ENCODE measurements around the gene ELOF1.
"Not testable (repeated sequence)": the region's sequence is repeated elsewhere in the genome, so short reads cannot be mapped to it uniquely, and the experiment has no call there.

The ELOF1 gene

GRCh38 chr19:11566164-11566563 is 7.1 kb upstream of the ELOF1 start:
- no peaks in the 10 kb centered on the region for H3K79me1 ChIP-seq (replicated peaks; ENCODE audit: low read length, poor library complexity, severe bottlenecking)
- H3K27me3 ChIP-seq (ENCODE audit: control insufficient read depth in 1 of 2, insufficient read depth in 1 of 2, low read length in 2 of 2), result no peaks in the 10 kb centered on the region
- no peak overlapping the region for H2BK5ac ChIP-seq (ENCODE audit: low read depth, low read length, poor library complexity, severe bottlenecking)
- H2AFZ ChIP-seq (ENCODE audit: low read depth, low read length), result peak overlapping the region; percentile 53
- no peak overlapping the region for H2BK12ac ChIP-seq (ENCODE audit: low read length in 2 of 2)
- H2BK15ac ChIP-seq (ENCODE audit: low read depth, poor library complexity, severe bottlenecking), result no peak overlapping the region
- H2BK120ac ChIP-seq (ENCODE audit: low read depth, low read length), result no peak overlapping the region
- 89% methylated on average over 2 of the region's 2 CpGs for WGBS
- H3K14ac ChIP-seq (ENCODE audit: low read length in 2 of 2), result no peak overlapping the region
- H3K4me2 ChIP-seq (ENCODE audit: low read length, poor library complexity, severe bottlenecking), result no peak overlapping the region
- no peaks in the 10 kb centered on the region for H3K9me3 ChIP-seq (ENCODE audit: control insufficient read depth, low read length)
- H4K8ac ChIP-seq (ENCODE audit: low read length), result no peak overlapping the region
- DNase-seq, result no peak
- no peak overlapping the region for H3K9ac ChIP-seq (ENCODE audit: low read length)
- H3K4me3 ChIP-seq (ENCODE audit: insufficient read depth in 1 of 2, low read depth in 1 of 2, low read length in 2 of 2), result no peak overlapping the region
- no peak overlapping the region for H2AK5ac ChIP-seq (ENCODE audit: low read length, severe bottlenecking)
- peaks cover 4% of the 10 kb centered on the region for H3K4me1 ChIP-seq (ENCODE audit: control insufficient read depth, insufficient read depth, low read depth, low read length)
- no peak overlapping the region for H3K18ac ChIP-seq (ENCODE audit: low read depth in 1 of 2, low read length in 2 of 2)
- H4K91ac ChIP-seq (ENCODE audit: low read length), result no peak overlapping the region
- no peak overlapping the region for H3K27ac ChIP-seq (ENCODE audit: low read length, poor library complexity, severe bottlenecking)
- no peaks in the 10 kb centered on the region for H3K36me3 ChIP-seq (ENCODE audit: control insufficient read depth in 1 of 2, insufficient read depth in 2 of 2, low read depth in 1 of 2, low read length in 2 of 2)
- no peak overlapping the region for H3K4ac ChIP-seq (ENCODE audit: low read depth in 1 of 2, low read length in 2 of 2)
- no peak overlapping the region for H3K23ac ChIP-seq (ENCODE audit: low read length in 2 of 2)

GRCh38 chr19:11565649-11565980 is 6.6 kb upstream of the ELOF1 start:
- not testable (repeated sequence) for H3K23ac ChIP-seq (ENCODE audit: low read length in 2 of 2); H2BK5ac ChIP-seq (ENCODE audit: low read depth, low read length, poor library complexity, severe bottlenecking); H3K27ac ChIP-seq (ENCODE audit: low read length, poor library complexity, severe bottlenecking); H3K4me1 ChIP-seq (ENCODE audit: control insufficient read depth, insufficient read depth, low read depth, low read length); H4K91ac ChIP-seq (ENCODE audit: low read length); H3K36me3 ChIP-seq (ENCODE audit: control insufficient read depth in 1 of 2, insufficient read depth in 2 of 2, low read depth in 1 of 2, low read length in 2 of 2); H3K14ac ChIP-seq (ENCODE audit: low read length in 2 of 2); H3K79me1 ChIP-seq (replicated peaks; ENCODE audit: low read length, poor library complexity, severe bottlenecking); H2BK120ac ChIP-seq (ENCODE audit: low read depth, low read length); H3K9me3 ChIP-seq (ENCODE audit: control insufficient read depth, low read length); H3K18ac ChIP-seq (ENCODE audit: low read depth in 1 of 2, low read length in 2 of 2); H2AK5ac ChIP-seq (ENCODE audit: low read length, severe bottlenecking); H3K4ac ChIP-seq (ENCODE audit: low read depth in 1 of 2, low read length in 2 of 2); H3K9ac ChIP-seq (ENCODE audit: low read length); H4K8ac ChIP-seq (ENCODE audit: low read length); H3K27me3 ChIP-seq (ENCODE audit: control insufficient read depth in 1 of 2, insufficient read depth in 1 of 2, low read length in 2 of 2); H2AFZ ChIP-seq (ENCODE audit: low read depth, low read length); H2BK15ac ChIP-seq (ENCODE audit: low read depth, poor library complexity, severe bottlenecking); H3K4me2 ChIP-seq (ENCODE audit: low read length, poor library complexity, severe bottlenecking); DNase-seq; H3K4me3 ChIP-seq (ENCODE audit: insufficient read depth in 1 of 2, low read depth in 1 of 2, low read length in 2 of 2); H2BK12ac ChIP-seq (ENCODE audit: low read length in 2 of 2)
- WGBS, result 84% methylated on average over 4 of the region's 5 CpGs

- DNase-seq; H3K79me1 ChIP-seq (replicated peaks; ENCODE audit: low read length, poor library complexity, severe bottlenecking); H4K91ac ChIP-seq (ENCODE audit: low read length); H2BK5ac ChIP-seq (ENCODE audit: low read depth, low read length, poor library complexity, severe bottlenecking); H3K27me3 ChIP-seq (ENCODE audit: control insufficient read depth in 1 of 2, insufficient read depth in 1 of 2, low read length in 2 of 2); H3K14ac ChIP-seq (ENCODE audit: low read length in 2 of 2); H2AFZ ChIP-seq (ENCODE audit: low read depth, low read length); H4K8ac ChIP-seq (ENCODE audit: low read length); H2BK15ac ChIP-seq (ENCODE audit: low read depth, poor library complexity, severe bottlenecking); H3K23ac ChIP-seq (ENCODE audit: low read length in 2 of 2); H2BK12ac ChIP-seq (ENCODE audit: low read length in 2 of 2); H3K4me3 ChIP-seq (ENCODE audit: insufficient read depth in 1 of 2, low read depth in 1 of 2, low read length in 2 of 2); H2AK5ac ChIP-seq (ENCODE audit: low read length, severe bottlenecking); H3K36me3 ChIP-seq (ENCODE audit: control insufficient read depth in 1 of 2, insufficient read depth in 2 of 2, low read depth in 1 of 2, low read length in 2 of 2); H3K4ac ChIP-seq (ENCODE audit: low read depth in 1 of 2, low read length in 2 of 2); H3K9ac ChIP-seq (ENCODE audit: low read length); H3K4me2 ChIP-seq (ENCODE audit: low read length, poor library complexity, severe bottlenecking); H2BK120ac ChIP-seq (ENCODE audit: low read depth, low read length); H3K18ac ChIP-seq (ENCODE audit: low read depth in 1 of 2, low read length in 2 of 2); H3K27ac ChIP-seq (ENCODE audit: low read length, poor library complexity, severe bottlenecking); H3K9me3 ChIP-seq (ENCODE audit: control insufficient read depth, low read length); H3K4me1 ChIP-seq (ENCODE audit: control insufficient read depth, insufficient read depth, low read depth, low read length): not testable (repeated sequence)
- 91% methylated on average over 5 of the region's 6 CpGs for WGBS
Observed at GRCh38 chr19:11564082-11564807, 5.2 kb upstream of the ELOF1 start.

GRCh38 chr19:11563532-11563931 is 4.5 kb upstream of the ELOF1 start:
- peaks cover 4% of the 10 kb centered on the region for H3K79me1 ChIP-seq (replicated peaks; ENCODE audit: low read length, poor library complexity, severe bottlenecking)
- no peak overlapping the region for H2BK5ac ChIP-seq (ENCODE audit: low read depth, low read length, poor library complexity, severe bottlenecking)
- 97% methylated on average over 8 of the region's 8 CpGs for WGBS
- H3K4me1 ChIP-seq (ENCODE audit: control insufficient read depth, insufficient read depth, low read depth, low read length), result peaks cover 4% of the 10 kb centered on the region
- H3K36me3 ChIP-seq (ENCODE audit: control insufficient read depth in 1 of 2, insufficient read depth in 2 of 2, low read depth in 1 of 2, low read length in 2 of 2), result no peaks in the 10 kb centered on the region
- no peak overlapping the region for H3K14ac ChIP-seq (ENCODE audit: low read length in 2 of 2)
- no peaks in the 10 kb centered on the region for H3K27me3 ChIP-seq (ENCODE audit: control insufficient read depth in 1 of 2, insufficient read depth in 1 of 2, low read length in 2 of 2)
- no peak overlapping the region for H3K18ac ChIP-seq (ENCODE audit: low read depth in 1 of 2, low read length in 2 of 2)
- H2BK12ac ChIP-seq (ENCODE audit: low read length in 2 of 2), result no peak overlapping the region
- H3K4ac ChIP-seq (ENCODE audit: low read depth in 1 of 2, low read length in 2 of 2), result no peak overlapping the region
- DNase-seq, result no peak
- no peak overlapping the region for H2AK5ac ChIP-seq (ENCODE audit: low read length, severe bottlenecking)
- no peak overlapping the region for H4K91ac ChIP-seq (ENCODE audit: low read length)
- no peak overlapping the region for H2BK120ac ChIP-seq (ENCODE audit: low read depth, low read length)
- H2BK15ac ChIP-seq (ENCODE audit: low read depth, poor library complexity, severe bottlenecking), result no peak overlapping the region
- H3K4me2 ChIP-seq (ENCODE audit: low read length, poor library complexity, severe bottlenecking), result no peak overlapping the region
- H3K4me3 ChIP-seq (ENCODE audit: insufficient read depth in 1 of 2, low read depth in 1 of 2, low read length in 2 of 2), result no peak overlapping the region
- no peak overlapping the region for H3K23ac ChIP-seq (ENCODE audit: low read length in 2 of 2)
- H4K8ac ChIP-seq (ENCODE audit: low read length), result no peak overlapping the region
- no peak overlapping the region for H3K27ac ChIP-seq (ENCODE audit: low read length, poor library complexity, severe bottlenecking)
- H2AFZ ChIP-seq (ENCODE audit: low read depth, low read length), result no peak overlapping the region
- no peaks in the 10 kb centered on the region for H3K9me3 ChIP-seq (ENCODE audit: control insufficient read depth, low read length)
- no peak overlapping the region for H3K9ac ChIP-seq (ENCODE audit: low read length)

All from mesenchymal stem cell (in vitro differentiated cells and primary cell).